Activated T-cell treated with anti-CD3 and anti-CD28 coated beads, Interleukin-2, amount 50 U/mL, for 72 hours (primary cell): ENCODE results near the gene INSYN2B. TPM values are rescaled to one million over a fixed set of nuclear protein-coding genes. Genes with fewer than 3 reads are reported as not detected.

Experiments
- ATAC-seq, 2 donors: fragments of 150-1000 bp; cut with Tn5 transposase; replicated peaks in 1 of 2; 2 replicates each; pipeline ENCODE4 v1.10.0; 2021; ENCODE audit warnings: moderate library complexity in 2 of 2, mild to moderate bottlenecking in 1 of 2
- DNase-seq, 2 donors: peaks; one replicate each; pipeline ENCODE4 v3.0.0; 2021 to 2022; ENCODE audit warnings: mixed read lengths in 1 of 2
- H3K27ac Mint-ChIP-seq: one replicate; pipeline ENCODE4 v1.8.0; 2022; ENCODE audit warnings: mild to moderate bottlenecking, moderate library complexity, mixed read lengths
- H3K27me3 Mint-ChIP-seq: one replicate; pipeline ENCODE4 v1.8.0; 2022; ENCODE audit warnings: low read depth, mixed read lengths
- H3K36me3 Mint-ChIP-seq, 2 donors: one replicate each; pipeline ENCODE4 v1.8.0; 2022; ENCODE audit warnings: mixed read lengths in 2 of 2, mild to moderate bottlenecking in 1 of 2; ENCODE audit not compliant: insufficient read depth in 2 of 2
- H3K4me1 Mint-ChIP-seq: one replicate; pipeline ENCODE4 v1.8.0; 2022; ENCODE audit warnings: low read depth, mixed read lengths
- H3K4me3 Mint-ChIP-seq, 2 donors: one replicate each; pipeline ENCODE4 v1.8.0; 2022; ENCODE audit warnings: mild to moderate bottlenecking in 2 of 2, mixed read lengths in 2 of 2, moderate library complexity in 2 of 2
- H3K9me3 Mint-ChIP-seq, 2 donors: one replicate each; pipeline ENCODE4 v1.8.0; 2022; ENCODE audit warnings: mixed read lengths in 2 of 2
- total RNA-seq, 2 donors: library from RNA; stranded (reverse); gene quantifications; one replicate each; pipeline ENCODE4 v1.2.3, GENCODE V29; 2022

INSYN2B gene
- total RNA-seq: not detected

DNA sequence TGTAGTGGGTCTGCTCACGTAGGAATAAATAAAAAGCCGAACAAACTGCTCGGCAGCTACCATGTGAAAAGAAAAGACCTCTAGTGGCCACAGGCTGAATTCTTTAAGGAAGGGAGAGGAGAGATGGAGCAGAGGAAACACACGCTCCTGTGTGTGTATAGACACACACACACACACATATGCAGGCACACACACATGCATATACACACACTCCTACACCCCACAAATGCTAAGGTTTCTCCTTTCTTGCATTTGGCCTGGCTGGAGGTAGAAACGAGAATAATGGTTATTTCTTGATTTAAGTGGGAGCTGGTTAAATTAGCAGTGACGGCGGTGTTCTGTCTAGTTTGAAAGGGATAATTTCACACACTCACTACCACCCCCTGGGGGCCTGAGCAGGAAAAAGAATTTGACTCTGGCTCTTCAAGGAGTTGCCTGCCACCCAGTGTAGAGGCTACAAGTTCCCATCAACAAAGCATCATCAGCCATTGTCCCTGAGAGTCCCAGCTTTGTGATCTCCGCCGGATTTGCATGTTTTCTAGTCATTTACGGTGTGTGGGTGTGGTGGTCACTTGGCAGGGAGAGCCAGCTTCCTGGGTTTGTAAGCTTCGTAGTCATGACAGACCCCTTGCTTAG lies at the start of gene INSYN2B:
Gene INSYN2B, minus strand, starts transcription at position 78 of the 636 bp plus-strand sequence. CDS start 96,597 bp downstream, outside the sequence.
- DNase-seq: peak; percentile 30 to 37
- no peak for ATAC-seq
- Mint-ChIP-seq H3K27me3 (no peaks in the 10 kb centered on the region), H3K9me3 (no peaks in the 10 kb centered on the region), H3K36me3 (peaks cover 2 to 9% of the 10 kb centered on the region in 2 donors), H3K27ac (peak within 1 kb of the TSS; percentile 44), H3K4me3 (no peak within 1 kb of the TSS), H3K4me1 (no peaks in the 10 kb centered on the region)

DNA sequence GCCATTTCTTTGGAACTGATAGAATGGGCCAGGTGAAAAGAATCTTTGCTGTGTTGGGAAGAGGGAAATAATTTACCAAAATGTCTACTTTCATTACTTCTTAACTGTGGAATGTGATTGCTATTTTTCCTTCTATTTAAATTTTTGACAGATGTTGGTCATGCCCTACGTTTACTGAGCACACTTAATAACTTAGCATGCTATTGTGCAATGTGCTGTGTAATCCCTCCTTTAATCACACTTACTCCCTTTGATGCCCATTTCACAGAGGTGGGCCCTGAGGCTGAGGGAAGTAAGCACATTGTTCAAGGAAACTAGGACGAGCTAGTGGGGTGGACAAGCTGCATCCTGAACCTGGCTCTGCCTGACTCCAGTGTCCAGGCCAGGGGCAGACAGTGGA lies 47.8 kb upstream of the INSYN2B start:
- ATAC-seq: no peak
- H3K27ac Mint-ChIP-seq: no peak overlapping the region
- peaks cover 6 to 16% of the 10 kb centered on the region in 2 donors for H3K36me3 Mint-ChIP-seq
- no peaks in the 10 kb centered on the region for H3K27me3 Mint-ChIP-seq
- no peak for DNase-seq
- H3K9me3 Mint-ChIP-seq: no peaks in the 10 kb centered on the region
- no peaks in the 10 kb centered on the region for H3K4me1 Mint-ChIP-seq
- no peak overlapping the region for H3K4me3 Mint-ChIP-seq

- DNase-seq (no peak), ATAC-seq (no peak)
- Mint-ChIP-seq H3K4me1 (no peaks in the 10 kb centered on the region), H3K9me3 (no peaks in the 10 kb centered on the region), H3K36me3 (peaks cover 6 to 19% of the 10 kb centered on the region in 2 donors), H3K27me3 (no peaks in the 10 kb centered on the region), H3K4me3 (no peak overlapping the region), H3K27ac (no peak overlapping the region)
Observed at GRCh38 chr5:170025853-170026252, 45.6 kb upstream of the INSYN2B start.

GRCh38 chr5:170021506-170021905 lies 41.2 kb upstream of the INSYN2B start:
- H3K27ac Mint-ChIP-seq: no peak overlapping the region
- no peak for ATAC-seq
- no peak for DNase-seq
- H3K9me3 Mint-ChIP-seq: no peaks in the 10 kb centered on the region
- H3K27me3 Mint-ChIP-seq: no peaks in the 10 kb centered on the region
- peaks cover 8% of the 10 kb centered on the region for H3K4me1 Mint-ChIP-seq
- H3K4me3 Mint-ChIP-seq: no peak overlapping the region
- H3K36me3 Mint-ChIP-seq: peaks cover 9 to 17% of the 10 kb centered on the region in 2 donors

- ATAC-seq (no peak), DNase-seq (no peak)
- no peaks in the 10 kb centered on the region for H3K27me3 Mint-ChIP-seq
- no peaks in the 10 kb centered on the region for H3K9me3 Mint-ChIP-seq
- no peak overlapping the region for H3K4me3 Mint-ChIP-seq
- peaks cover 6 to 15% of the 10 kb centered on the region in 2 donors for H3K36me3 Mint-ChIP-seq
- peaks cover 8% of the 10 kb centered on the region for H3K4me1 Mint-ChIP-seq
- no peak overlapping the region for H3K27ac Mint-ChIP-seq
Observed at GRCh38 chr5:170020423-170020822, 40.1 kb upstream of the INSYN2B start.

GRCh38 chr5:170012622-170013021 lies 32.3 kb upstream of the INSYN2B start:
- H3K36me3 Mint-ChIP-seq: peaks cover 8 to 10% of the 10 kb centered on the region in 2 donors
- H3K9me3 Mint-ChIP-seq: no peaks in the 10 kb centered on the region
- no peaks in the 10 kb centered on the region for H3K4me1 Mint-ChIP-seq
- peak overlapping the region; percentile 27 for H3K27ac Mint-ChIP-seq
- no peaks in the 10 kb centered on the region for H3K27me3 Mint-ChIP-seq
- no peak for DNase-seq
- no peak for ATAC-seq
- H3K4me3 Mint-ChIP-seq: no peak overlapping the region

- DNase-seq: no peak
- no peaks in the 10 kb centered on the region for H3K27me3 Mint-ChIP-seq
- no peaks in the 10 kb centered on the region for H3K9me3 Mint-ChIP-seq
- ATAC-seq: no peak
- H3K4me1 Mint-ChIP-seq: no peaks in the 10 kb centered on the region
- no peak overlapping the region for H3K4me3 Mint-ChIP-seq
- H3K27ac Mint-ChIP-seq: no peak overlapping the region
- peaks cover 8 to 10% of the 10 kb centered on the region in 2 donors for H3K36me3 Mint-ChIP-seq
Observed at GRCh38 chr5:170011751-170012150, 31.5 kb upstream of the INSYN2B start.

DNA sequence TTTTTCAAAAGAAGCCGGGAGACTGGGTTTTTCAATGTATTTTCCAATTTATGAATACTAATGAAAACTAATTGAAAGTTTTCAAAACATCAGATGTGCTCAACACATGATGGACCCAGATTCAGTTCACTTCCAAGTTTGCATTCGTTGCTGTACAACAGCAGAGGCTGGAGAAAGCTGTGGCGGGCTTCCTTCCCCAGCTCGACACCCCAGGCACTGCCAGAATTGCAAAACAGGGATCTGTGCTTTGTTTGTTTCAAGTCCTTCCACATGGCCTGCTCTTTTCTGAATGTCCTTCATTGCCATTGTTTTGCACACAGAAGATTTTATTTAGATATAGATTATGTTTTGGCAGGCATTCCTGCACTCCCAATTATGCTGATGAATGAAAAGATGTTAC lies 30.3 kb upstream of the INSYN2B start:
- no peaks in the 10 kb centered on the region for H3K9me3 Mint-ChIP-seq
- DNase-seq (no peak), ATAC-seq (no peak)
- H3K4me1 Mint-ChIP-seq: no peaks in the 10 kb centered on the region
- H3K27me3 Mint-ChIP-seq: no peaks in the 10 kb centered on the region
- H3K36me3 Mint-ChIP-seq: peaks cover 8 to 10% of the 10 kb centered on the region in 2 donors
- no peak overlapping the region for H3K27ac Mint-ChIP-seq
- H3K4me3 Mint-ChIP-seq: no peak overlapping the region

DNA sequence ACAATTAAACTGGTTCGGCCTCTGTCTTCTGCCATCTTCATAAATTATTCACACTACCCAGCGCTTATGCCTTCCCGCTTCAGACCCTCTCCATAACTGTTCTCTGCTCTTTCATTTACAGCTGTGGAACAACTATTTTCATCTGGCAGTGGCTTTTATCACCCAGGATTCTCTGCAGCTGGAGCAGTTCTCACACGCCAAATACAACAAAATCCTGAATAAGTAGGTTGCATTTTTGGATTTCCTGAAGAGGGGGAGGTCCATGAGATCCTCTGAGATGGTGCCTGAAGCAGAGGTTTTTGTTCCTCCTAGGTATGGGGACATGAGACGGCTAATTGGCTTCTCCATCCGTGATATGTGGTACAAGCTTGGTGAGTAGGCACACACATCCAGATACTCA lies 28.1 kb upstream of the INSYN2B start:
- no peak overlapping the region for H3K27ac Mint-ChIP-seq
- H3K9me3 Mint-ChIP-seq: peaks cover 0 to under 1% of the 10 kb centered on the region in 2 donors
- no peaks in the 10 kb centered on the region for H3K4me1 Mint-ChIP-seq
- H3K27me3 Mint-ChIP-seq: no peaks in the 10 kb centered on the region
- no peak overlapping the region for H3K4me3 Mint-ChIP-seq
- ATAC-seq (no peak), DNase-seq (no peak)
- H3K36me3 Mint-ChIP-seq: peaks cover 10% of the 10 kb centered on the region in 2 donors

GRCh38 chr5:170006021-170006420 lies 25.7 kb upstream of the INSYN2B start:
- Mint-ChIP-seq H3K27me3 (no peaks in the 10 kb centered on the region), H3K27ac (no peak overlapping the region), H3K4me3 (no peak overlapping the region), H3K9me3 (peaks cover 0 to 4% of the 10 kb centered on the region in 2 donors), H3K4me1 (no peaks in the 10 kb centered on the region), H3K36me3 (peaks cover 11 to 15% of the 10 kb centered on the region in 2 donors)
- no peak for ATAC-seq
- no peak for DNase-seq

- no peak overlapping the region for H3K4me3 Mint-ChIP-seq
- H3K36me3 Mint-ChIP-seq: peaks cover 11 to 24% of the 10 kb centered on the region in 2 donors
- peaks cover 0 to 4% of the 10 kb centered on the region in 2 donors for H3K9me3 Mint-ChIP-seq
- H3K27ac Mint-ChIP-seq: no peak overlapping the region
- H3K27me3 Mint-ChIP-seq: no peaks in the 10 kb centered on the region
- no peak for DNase-seq
- no peaks in the 10 kb centered on the region for H3K4me1 Mint-ChIP-seq
- no peak for ATAC-seq
Observed at GRCh38 chr5:170000155-170000554, 19.9 kb upstream of the INSYN2B start.

DNA sequence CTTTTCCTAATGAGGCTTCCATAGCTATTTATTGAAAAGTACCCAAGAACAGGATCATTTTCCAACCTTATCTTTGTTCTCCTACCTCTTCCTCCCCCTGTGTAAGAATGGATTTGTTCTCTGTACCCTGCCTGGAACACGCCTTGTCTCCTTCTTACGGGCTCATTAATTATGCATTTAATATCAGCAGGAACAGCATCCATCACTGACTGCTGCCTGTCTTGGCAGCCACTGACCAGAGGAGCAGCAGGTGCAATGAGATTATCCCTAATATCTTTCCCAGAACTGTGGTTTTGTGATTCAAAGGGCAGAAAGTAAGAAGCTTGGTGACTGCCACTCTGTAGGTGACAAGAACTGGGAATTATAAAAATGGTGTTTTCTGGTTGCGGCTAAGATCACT lies 19.3 kb upstream of the INSYN2B start:
- no peaks in the 10 kb centered on the region for H3K27me3 Mint-ChIP-seq
- H3K27ac Mint-ChIP-seq: no peak overlapping the region
- H3K4me3 Mint-ChIP-seq: no peak overlapping the region
- H3K36me3 Mint-ChIP-seq: peaks cover 13 to 26% of the 10 kb centered on the region in 2 donors
- DNase-seq (no peak), ATAC-seq (no peak)
- H3K4me1 Mint-ChIP-seq: no peaks in the 10 kb centered on the region
- H3K9me3 Mint-ChIP-seq: peaks cover 0 to 4% of the 10 kb centered on the region in 2 donors

DNA sequence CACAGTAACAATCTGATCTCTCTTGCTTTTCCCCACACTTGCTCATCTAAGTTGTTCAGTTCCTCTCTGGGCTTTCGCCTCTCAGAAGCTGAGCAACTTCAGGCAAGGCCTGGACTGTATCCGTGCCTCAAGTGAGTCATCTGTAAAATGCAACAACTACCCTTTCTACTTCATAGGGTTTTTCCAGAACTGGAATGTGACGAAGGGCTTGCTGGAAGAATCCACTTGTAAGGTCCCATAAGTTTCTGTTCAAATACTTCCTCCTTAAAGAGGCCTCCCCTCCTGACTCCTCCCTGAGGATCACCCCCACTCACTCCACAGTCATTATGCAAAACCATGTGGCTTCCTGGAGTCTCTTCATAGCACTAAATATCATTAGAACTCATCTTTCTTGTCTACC lies 17.5 kb upstream of the INSYN2B start:
- Mint-ChIP-seq H3K27ac (no peak overlapping the region), H3K4me1 (no peaks in the 10 kb centered on the region), H3K4me3 (no peak overlapping the region), H3K27me3 (no peaks in the 10 kb centered on the region), H3K36me3 (peaks cover 10 to 33% of the 10 kb centered on the region in 2 donors), H3K9me3 (no peaks in the 10 kb centered on the region)
- DNase-seq (no peak), ATAC-seq (no peak)

DNA sequence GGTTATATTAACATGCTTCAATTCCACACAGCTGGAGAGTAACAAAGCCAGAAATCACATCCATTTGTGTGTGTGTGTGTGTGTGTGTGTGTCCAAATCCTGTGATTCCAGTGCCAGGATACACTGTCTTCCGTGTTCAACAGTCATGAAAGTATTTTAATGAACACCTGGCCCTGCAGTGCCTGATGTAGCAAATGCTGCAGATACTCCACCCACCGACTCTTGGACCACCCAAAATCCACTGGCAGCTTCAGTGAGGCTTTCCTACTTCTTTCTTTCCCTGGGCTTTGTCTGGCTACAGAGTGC lies 13.1 kb upstream of the INSYN2B start:
- H3K4me1 Mint-ChIP-seq: no peaks in the 10 kb centered on the region
- peaks cover 5 to 33% of the 10 kb centered on the region in 2 donors for H3K36me3 Mint-ChIP-seq
- H3K27ac Mint-ChIP-seq: no peak overlapping the region
- H3K9me3 Mint-ChIP-seq: no peaks in the 10 kb centered on the region
- no peaks in the 10 kb centered on the region for H3K27me3 Mint-ChIP-seq
- H3K4me3 Mint-ChIP-seq: no peak overlapping the region
- ATAC-seq (no peak), DNase-seq (no peak)
